Left ventricle myocardium superior (tissue), 1 donor: ENCODE results near the gene TMEM52B. TPM values are rescaled to one million over a fixed set of nuclear protein-coding genes. Genes with fewer than 3 reads are reported as not detected.
"Not testable (repeated sequence)": the region's sequence is repeated elsewhere in the genome, so short reads cannot be mapped to it uniquely, and the experiment has no call there.

Experiments
- ATAC-seq: fragments of 200-7000 bp; cut with Tn5 transposase; one replicate; pipeline ENCODE4 v1.9.1; 2020; ENCODE audit warnings: mild to moderate bottlenecking, moderate library complexity
- DNase-seq: peaks from one replicate; pipeline ENCODE4 v3.0.0-alpha.2; 2020
- intact Hi-C: fragments of 100-400 bp; cut with micrococcal nuclease; formaldehyde crosslinking; loops from one replicate; pipeline ENCODE4 v1.11.0; 2022
- total RNA-seq: library from RNA; stranded (reverse); fragmentation: NEBNext Ultra II Directional; extraction: Animal tissue kit (Norgen Biotek cat#: 25700); gene quantifications from one replicate; pipeline ENCODE4 v1.2.1, GENCODE V29; 2021
- donor health status: DM: no; HTN: yes; CAD: no; lungs with severe emphysema.

TMEM52B gene
- total RNA-seq, 1 donor from 2014 or later = not detected

DNA sequence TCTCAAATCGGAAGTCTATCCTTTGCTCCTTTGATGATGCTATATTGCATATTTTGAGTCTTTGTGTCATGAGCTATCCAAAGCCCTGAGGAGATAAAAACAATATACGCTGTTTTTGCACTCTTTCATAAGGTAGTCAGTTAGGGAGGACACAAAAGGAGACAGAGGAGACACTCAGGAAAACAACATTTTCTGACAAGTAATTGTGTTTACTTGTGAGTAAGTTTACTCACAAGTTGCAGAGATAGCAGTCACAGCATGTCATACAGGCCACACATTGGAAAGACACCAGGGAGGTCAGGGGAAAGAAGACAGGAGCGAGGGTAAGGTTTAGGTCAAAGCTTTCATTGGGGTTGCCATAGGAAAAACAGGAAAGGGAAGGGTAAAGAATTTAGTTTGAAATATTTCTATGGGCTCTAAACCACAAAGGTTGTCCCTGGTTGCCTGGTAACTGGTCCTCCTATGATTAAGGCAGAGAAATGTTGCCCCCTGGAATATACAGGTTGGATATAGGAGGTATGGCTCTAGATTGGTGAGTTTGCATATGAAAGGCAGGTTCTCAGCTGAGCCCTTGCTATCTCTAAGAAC is 26.5 kb downstream of the TMEM52B start:
- DNase-seq (no peak), ATAC-seq (no peak)
- intact Hi-C loops = no loop called here

DNA sequence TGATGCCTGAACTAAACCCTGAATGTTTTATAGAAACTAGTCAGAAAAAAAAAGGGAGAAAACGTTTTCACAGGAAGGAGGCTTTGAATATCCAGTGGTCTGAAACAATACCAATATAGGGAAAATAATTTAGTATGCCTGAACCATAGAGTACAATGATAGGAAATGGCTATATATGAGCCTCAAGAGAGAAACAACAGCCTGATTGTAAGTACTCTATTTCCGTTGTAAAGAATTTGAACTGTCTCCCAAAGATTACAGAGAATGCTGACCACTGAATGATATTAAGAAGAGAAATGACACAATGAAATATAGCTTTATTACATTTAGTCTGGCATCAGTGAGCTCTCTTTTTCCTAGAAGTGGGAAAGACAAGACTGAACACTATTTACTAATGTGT is 28.3 kb downstream of the TMEM52B start:
- no peak for ATAC-seq
- intact Hi-C loops = no loop called here
- no peak for DNase-seq

DNA sequence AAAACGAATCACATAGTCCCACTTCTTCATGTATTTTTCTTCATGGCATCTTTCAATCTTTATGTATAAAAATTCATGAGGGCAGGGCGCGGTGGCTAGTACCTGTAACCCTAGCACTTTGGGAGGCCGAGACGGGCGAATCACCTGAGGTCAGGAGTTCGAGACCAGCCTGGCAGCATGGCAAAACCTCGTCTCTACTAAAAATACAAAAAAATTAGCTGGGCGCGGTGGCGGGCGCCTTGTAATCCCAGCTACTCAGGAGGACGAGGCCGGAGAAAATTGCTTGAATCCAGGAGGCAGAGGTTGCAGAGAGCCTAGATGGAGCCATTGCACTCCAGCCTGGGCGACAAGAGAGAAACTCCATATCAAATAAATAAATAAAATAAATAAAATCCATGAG is 31.4 kb downstream of the TMEM52B start:
- intact Hi-C loops = no loop called here

DNA sequence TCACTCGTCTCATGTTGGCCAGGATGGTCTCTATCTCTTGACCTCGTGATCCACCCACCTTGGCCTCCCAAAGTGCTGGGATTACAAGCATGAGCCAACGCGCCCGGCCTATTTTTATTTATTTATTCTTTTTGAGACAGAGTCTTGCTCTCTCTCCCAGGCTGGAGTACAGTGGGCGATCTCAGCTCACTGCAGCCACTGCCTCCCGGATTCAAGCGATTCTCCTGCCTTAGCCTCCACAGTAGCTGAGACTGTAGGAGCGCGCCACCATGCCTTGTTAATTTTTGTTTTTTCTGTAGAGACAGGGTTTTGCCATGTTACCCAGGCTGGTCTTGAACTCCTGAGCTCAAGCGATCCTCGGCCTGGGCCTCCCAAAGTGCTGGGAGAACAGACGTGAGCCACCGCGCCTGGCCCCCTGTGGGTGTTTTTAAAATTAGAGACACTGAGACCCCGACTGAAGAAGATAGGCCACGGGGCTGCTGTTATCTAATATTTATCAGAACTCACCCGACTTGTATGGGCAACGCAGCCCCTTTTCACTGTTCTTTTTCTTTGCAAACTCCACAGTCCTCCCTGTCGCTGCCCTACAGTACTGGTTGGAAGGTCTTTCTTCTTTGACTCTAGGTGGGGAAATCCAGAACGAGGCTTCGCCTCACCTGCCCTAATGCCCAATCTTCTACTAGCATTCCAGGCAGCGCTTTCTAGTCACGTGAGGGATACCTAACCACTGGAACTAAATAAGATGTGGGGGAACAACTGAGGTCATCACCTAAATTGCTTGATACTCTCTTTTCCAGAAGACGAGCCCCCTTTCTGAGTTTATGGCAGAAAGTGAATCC is 32.5 kb downstream of the TMEM52B start:
- intact Hi-C loops = no loop called here
- no peak for ATAC-seq
- DNase-seq = no peak

More for the DNA sequence above, 31.4 kb downstream of the TMEM52B start:
- no peak for ATAC-seq
- DNase-seq = no peak

DNA sequence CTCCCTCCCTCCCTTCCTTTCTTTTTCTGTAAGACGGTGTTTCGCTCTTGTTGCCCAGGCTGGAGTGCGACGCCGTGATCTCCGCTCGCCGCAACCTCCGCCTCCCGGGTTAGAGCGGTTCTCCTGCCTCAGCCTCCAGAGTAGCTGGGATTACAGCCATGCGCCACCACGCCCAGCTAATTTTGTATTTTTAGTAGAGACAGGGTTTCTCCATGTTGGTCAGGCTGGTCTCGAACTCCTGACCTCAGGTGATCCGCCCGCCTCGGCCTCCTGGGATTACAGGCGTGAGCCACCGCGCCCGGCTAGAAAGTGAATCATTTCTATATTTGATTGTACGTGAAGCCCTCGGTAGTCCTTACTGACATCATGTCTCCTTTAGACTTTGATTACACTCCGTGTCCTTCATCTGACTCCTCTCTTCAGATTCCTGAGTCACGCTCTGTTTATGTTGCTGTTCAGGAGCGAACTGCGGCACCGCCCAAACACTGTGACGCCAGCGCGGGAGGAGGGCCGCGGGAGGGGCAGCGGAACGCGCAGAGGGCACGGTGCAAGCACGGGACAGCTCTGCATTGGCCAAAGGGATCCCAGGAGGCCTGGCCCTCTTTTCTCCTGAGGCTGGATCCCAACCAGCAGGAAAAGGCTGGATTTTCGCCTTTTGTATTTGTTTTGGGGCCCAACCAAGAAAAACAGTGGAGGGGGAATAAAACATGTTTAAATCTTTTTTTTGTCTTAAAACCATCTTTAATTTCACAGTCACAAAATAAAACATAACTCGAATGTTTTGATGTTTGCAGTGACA is 33.3 kb downstream of the TMEM52B start:
- intact Hi-C loops = no loop called here
- DNase-seq (peak; percentile 98), ATAC-seq (peak; percentile 92)

DNA sequence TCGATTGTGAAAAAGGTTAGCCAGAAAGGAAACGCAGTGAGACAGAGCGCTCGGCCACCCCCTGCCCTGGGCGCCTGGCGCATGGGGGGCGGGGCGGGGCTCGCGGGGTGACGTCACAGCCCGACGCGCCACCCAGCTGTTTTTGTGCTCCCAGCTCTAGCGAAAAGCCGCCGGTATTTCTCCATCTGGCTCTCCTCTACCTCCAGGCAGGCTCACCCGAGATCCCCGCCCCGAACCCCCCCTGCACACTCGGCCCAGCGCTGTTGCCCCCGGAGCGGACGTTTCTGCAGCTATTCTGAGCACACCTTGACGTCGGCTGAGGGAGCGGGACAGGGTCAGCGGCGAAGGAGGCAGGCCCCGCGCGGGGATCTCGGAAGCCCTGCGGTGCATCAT is 33.9 kb downstream of the TMEM52B start, which contains the start of gene GABARAPL1:
GABARAPL1 (plus strand) TSS at position 139 of the 393 bp plus-strand sequence; CDS start at position 392, 253 bp downstream.
- DNase-seq = peak; percentile 92
- intact Hi-C loops = no loop called here

DNA sequence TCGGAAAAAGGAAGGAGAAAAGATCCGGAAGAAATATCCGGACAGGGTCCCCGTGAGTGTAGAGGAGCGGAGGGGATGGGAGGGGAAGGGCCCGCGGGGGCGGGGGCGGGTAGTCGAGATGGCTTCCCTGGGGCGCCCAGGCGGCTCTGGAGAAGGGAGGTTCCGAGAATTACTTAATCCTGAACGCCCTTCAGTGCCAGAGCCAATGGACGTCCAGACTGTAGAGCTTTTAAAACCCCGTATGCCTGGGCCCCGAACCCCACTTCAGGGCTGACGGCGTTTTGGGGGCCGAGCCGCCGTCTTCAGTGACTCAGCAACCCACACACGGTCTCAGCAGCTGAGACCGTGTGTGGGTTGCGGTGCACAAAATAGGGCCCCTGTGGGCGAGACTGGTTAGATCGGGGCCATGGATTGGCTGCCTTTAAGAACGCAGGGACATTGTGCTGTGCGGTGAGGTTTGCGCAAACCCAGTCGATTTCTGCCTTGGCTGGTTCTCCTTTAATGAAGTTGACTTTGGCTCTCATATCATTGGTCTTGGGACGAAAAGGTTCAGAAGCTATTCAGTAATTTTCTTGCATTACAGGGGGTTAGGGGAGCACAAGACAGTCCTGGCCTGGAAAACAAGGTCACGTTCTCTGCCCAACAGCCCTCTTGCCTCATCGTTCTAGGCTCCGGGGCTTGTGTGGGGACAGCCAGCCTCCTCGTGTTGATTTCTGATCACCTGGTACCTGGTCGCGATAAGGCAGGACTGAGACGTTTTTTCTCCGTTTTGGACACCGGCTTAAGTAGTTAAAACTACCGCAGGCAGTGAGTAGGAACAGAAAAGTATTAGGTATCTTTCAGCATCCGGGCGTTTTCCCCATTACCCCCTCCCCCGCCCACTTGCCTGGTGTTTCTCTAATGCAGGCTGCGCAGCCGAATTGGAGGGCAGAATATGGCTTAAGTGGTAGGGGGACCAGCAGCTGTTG is 34.6 kb downstream of the TMEM52B start:
- intact Hi-C loops = no loop called here
- peak; percentile 64 for ATAC-seq
- peak; percentile 78 for DNase-seq

More for the DNA sequence above, 33.9 kb downstream of the TMEM52B start, which contains the start of gene GABARAPL1:
- peak; percentile 87 for ATAC-seq

DNA sequence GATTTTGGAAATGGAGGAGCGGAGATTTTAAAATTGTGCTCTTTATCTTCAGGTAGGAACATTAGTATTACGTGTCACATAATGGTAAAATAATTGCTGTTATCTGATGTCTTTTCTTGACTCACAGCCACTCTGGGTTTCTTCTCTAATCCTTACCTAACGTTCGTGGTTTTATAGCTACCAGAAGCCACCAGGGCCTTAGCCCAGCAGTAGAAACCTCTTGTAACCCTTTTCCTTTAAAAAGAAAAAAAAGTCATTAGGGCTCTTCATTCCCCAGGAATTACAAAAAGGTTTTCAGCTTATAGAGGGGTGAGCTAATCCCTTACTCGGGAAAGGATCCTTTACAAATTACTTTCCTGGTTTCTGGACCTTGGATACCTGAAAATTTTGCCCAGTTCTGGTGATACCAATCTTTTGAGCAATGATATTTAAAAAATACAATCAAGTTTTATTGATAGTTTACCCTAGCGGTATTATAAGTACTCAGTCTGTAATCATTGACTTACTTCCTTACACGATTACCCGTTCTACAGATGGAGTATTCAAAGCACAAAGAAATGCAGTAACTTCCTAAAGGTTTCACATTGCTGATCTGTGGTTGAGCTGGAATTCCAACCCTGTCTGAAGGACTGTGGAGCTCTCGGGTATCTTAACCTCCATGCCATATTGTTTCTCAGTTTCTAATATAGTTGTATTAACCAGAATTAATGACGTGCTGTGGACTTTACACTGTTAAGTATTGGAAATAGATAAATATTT is 35.5 kb downstream of the TMEM52B start:
- intact Hi-C loops = no loop called here
- ATAC-seq = no peak
- no peak for DNase-seq

DNA sequence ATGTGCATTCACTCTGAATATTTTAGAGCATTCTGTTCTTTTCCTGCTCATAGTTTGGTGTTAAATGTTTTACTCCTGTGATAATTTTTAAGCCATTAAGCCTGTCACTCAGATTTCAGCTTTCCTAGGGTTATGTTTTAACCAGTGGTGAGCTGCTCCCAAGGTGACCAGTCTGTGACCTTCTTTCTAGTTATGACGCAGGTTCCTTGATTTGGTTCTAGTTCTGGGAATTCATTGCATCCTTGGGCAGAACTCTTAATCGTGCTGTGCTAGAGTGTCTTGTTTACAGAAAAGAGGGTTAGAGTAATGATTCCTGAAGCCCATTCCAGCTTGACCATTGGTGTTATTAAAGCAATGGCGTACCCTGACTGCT is 36.0 kb downstream of the TMEM52B start:
- ATAC-seq = no peak
- no peak for DNase-seq
- intact Hi-C loops = no loop called here

DNA sequence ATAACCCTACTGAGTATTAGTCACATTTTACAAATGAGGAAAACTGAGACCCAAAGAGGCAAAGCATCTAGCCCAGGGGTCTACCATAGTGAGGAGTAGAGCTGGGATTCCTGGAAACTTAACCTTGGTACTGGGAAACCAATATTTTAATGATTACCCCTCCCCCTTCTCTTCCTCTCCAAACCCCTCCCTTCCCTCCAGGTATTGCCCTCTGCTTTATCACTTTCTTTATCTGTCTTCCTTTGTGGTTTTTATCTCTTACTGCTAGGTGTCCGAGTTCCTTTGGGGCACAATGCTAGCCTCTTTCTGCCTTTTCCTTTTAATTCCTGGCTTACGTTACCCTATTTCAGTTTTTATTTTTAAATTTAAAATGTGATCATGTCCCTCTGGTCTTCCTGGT is 36.6 kb downstream of the TMEM52B start:
- ATAC-seq (no peak), DNase-seq (no peak)
- intact Hi-C loops = no loop called here

DNA sequence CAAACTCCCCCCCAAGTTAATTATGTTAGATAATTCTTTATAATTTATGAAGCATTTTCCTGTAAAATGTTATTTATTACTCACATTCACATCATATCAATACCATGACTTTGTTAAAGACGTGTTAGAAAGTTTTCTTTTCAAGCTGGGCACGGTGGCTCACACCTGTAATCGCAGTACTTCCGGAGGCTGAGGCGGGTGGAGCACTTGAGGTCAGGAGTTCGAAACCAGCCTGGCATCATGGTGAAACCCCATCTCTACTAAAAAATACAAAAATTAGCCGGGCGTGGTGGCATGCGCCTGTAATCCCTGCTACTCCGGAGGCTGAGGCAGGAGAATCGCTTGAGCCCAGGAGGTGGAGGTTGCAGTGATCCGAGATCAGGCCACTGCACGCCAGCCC is 37.1 kb downstream of the TMEM52B start:
- DNase-seq, ATAC-seq, intact Hi-C loops: not testable (repeated sequence)

DNA sequence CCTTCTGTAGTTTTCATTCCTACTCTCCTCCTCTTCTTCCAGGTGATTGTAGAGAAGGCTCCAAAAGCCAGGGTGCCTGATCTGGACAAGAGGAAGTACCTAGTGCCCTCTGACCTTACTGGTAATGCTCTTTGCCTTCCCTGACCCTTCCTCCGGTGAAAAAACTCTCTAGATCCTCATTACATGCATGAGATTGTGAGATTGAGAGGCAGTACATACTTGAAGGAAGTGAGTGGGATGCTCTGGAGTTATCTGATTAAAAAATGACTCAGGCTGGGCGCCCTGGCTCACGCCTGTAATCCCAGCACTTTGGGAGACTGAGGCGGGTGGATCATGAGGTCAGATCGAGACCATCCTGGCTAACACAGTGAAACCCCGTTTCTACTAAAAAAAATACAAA is 39.2 kb downstream of the TMEM52B start:
- no peak for DNase-seq
- ATAC-seq = no peak
- intact Hi-C loops = no loop called here

DNA sequence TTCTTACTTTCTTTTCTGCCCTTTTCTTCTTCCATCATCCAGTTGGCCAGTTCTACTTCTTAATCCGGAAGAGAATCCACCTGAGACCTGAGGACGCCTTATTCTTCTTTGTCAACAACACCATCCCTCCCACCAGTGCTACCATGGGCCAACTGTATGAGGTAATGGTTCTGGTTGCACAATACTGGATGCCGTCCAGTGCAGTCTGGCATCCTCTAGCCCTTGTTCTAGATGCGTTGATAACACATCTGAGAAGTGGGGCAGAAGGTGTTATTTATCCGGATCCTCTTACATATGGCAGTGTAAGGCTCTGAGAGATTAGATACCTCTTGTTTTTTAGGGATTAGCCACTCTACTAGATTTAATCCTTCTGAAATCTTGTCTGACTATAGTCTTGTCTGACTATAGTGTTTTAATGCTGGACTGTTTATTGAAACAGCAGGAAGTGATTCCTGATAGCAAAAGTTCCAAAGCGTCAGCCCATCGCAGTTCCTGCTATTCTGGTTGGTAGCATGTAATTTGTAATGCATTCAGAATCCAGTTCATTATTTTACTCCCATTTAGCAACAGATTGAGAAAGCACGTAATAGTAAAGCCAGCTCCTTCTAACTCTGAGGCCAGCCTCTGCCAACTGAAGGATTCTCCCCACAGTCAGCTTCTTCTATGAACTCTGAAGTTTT is 41.7 kb downstream of the TMEM52B start:
- intact Hi-C loops = no loop called here
- ATAC-seq = peak; percentile 95
- DNase-seq = peak; percentile 75

DNA sequence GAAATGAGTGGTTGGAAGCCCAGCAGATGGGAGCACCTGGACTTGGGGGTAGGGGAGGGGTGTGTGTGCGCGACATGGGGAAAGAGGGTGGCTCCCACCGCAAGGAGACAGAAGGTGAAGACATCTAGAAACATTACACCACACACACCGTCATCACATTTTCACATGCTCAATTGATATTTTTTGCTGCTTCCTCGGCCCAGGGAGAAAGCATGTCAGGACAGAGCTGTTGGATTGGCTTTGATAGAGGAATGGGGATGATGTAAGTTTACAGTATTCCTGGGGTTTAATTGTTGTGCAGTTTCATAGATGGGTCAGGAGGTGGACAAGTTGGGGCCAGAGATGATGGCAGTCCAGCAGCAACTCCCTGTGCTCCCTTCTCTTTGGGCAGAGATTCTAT is 43.0 kb downstream of the TMEM52B start:
- DNase-seq (no peak), ATAC-seq (no peak)
- intact Hi-C loops = no loop called here

DNA sequence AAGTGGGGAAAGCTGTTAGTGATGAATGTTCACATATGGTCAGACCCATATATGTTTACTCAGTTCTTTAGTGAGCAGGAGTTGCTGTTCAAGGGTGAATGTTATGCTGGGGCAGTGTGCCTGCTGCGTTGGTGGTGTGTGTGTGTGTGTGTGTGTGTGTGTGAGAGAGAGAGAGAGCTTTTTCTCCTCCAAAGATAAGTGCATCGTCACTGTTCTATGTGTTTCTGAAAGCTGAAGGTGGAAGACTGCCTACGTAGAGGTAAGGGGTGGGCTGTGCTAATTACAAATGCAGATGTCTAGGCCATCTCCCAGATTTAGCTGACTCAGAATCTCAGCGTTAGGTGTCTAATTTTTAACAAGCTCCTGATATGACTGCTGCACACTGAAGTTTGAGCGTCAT is 44.4 kb downstream of the TMEM52B start:
- no peak for ATAC-seq
- no peak for DNase-seq
- intact Hi-C loops = no loop called here

DNA sequence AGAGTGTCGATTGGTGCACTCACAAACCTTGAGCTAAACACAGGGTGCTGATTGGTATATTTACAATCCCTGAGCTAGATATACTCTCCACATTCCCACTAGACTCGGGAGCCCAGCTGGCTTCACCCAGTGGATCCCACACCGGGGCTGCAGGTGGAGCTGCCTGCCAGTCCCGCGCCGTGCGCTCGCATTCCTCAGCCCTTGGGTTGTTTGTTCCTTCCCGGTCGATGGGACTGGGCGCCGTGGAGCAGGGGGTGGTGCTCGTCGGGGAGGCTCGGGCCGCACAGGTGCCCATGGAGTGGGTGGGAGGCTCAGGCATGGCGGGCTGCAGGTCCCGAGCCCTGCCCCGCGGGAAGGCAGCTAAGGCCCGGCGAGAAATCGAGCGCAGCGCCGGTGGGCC is 46.6 kb downstream of the TMEM52B start:
- intact Hi-C loops, DNase-seq, ATAC-seq: not testable (repeated sequence)

DNA sequence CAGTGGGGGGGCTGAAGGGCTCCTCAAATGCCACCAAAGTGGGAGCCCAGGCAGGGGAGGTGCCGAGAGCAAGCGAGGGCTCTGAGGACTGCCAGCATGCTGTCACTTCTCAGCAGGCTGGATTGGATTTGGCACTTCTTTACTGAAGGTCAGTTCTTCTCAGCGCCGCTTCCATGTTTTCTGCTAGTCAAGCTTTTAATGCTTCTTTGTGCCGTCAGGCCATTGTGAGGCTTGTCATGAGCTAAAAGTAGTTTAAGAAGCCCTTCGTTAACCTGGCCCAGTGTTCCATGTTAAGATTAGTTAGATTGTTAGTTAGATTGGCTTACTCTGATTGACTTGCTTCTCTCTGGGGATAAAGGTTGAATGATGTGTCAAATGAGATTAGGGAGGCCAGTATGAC is 47.3 kb downstream of the TMEM52B start:
- DNase-seq (no peak), ATAC-seq (peak; percentile 54)
- intact Hi-C loops = no loop called here

DNA sequence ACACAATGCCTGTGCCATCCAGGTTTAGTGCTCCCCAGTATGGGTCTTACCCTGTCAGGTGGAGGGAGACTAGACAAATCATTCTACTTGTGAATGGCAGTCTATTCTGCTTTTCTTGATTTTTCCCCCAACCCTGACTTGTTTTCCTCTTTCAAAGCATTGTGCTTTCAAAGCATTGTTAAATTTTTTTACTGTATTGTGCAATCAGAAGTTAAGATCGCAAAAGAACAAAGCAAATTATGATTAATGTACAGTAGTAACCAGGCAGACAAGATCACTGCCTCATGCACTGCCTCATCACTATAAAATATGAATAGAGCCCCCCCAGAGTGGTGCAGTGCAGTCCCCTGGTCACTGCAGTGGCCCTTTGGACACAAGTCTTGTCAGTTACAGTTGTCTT is 47.9 kb downstream of the TMEM52B start:
- ATAC-seq (peak; percentile 23), DNase-seq (no peak)
- intact Hi-C loops = no loop called here
